ENCODE data around the gene SH3BGRL2.
"Not testable (repeated sequence)": the region's sequence is repeated elsewhere in the genome, so short reads cannot be mapped to it uniquely, and the experiment has no call there.

Gene SH3BGRL2

GRCh38 chr6:79605968-79606764 lies 25.0 kb upstream of the SH3BGRL2 start:
- no peaks in the 10 kb centered on the region for H3K27me3 Mint-ChIP-seq
- H3K4me1 Mint-ChIP-seq: no peaks in the 10 kb centered on the region
- H3K9me3 Mint-ChIP-seq: no peaks in the 10 kb centered on the region
- H3K4me3 Mint-ChIP-seq: no peak overlapping the region
- H3K27ac Mint-ChIP-seq (ENCODE audit: low read depth): no peak overlapping the region
- ATAC-seq (replicated peaks; ENCODE audit: extremely low read depth, poor library complexity, severe bottlenecking): no peak
- DNase-seq (ENCODE audit: low spot score in 2 of 2): no peak
- no peaks in the 10 kb centered on the region for H3K36me3 Mint-ChIP-seq (ENCODE audit: insufficient read depth)

GRCh38 chr6:79607000-79607399 lies 24.1 kb upstream of the SH3BGRL2 start:
- Mint-ChIP-seq H3K9me3 (no peaks in the 10 kb centered on the region), H3K36me3 (ENCODE audit: insufficient read depth) (no peaks in the 10 kb centered on the region), H3K4me3 (no peak overlapping the region), H3K4me1 (no peaks in the 10 kb centered on the region), H3K27me3 (no peaks in the 10 kb centered on the region), H3K27ac (ENCODE audit: low read depth) (no peak overlapping the region)
- DNase-seq (ENCODE audit: low spot score in 2 of 2) (no peak), ATAC-seq (replicated peaks; ENCODE audit: extremely low read depth, poor library complexity, severe bottlenecking) (no peak)

GRCh38 chr6:79608334-79609224 lies 22.6 kb upstream of the SH3BGRL2 start:
- no peaks in the 10 kb centered on the region for H3K36me3 Mint-ChIP-seq (ENCODE audit: insufficient read depth)
- H3K27ac Mint-ChIP-seq (ENCODE audit: low read depth): no peak overlapping the region
- H3K27me3 Mint-ChIP-seq: no peaks in the 10 kb centered on the region
- H3K4me1 Mint-ChIP-seq: no peaks in the 10 kb centered on the region
- no peaks in the 10 kb centered on the region for H3K9me3 Mint-ChIP-seq
- no peak for DNase-seq (ENCODE audit: low spot score in 2 of 2)
- no peak overlapping the region for H3K4me3 Mint-ChIP-seq
- no peak for ATAC-seq (replicated peaks; ENCODE audit: extremely low read depth, poor library complexity, severe bottlenecking)

GRCh38 chr6:79609225-79609595 lies 21.9 kb upstream of the SH3BGRL2 start:
- Mint-ChIP-seq H3K4me1 (no peaks in the 10 kb centered on the region), H3K4me3 (no peak overlapping the region), H3K36me3 (ENCODE audit: insufficient read depth) (no peaks in the 10 kb centered on the region), H3K9me3 (no peaks in the 10 kb centered on the region), H3K27ac (ENCODE audit: low read depth) (no peak overlapping the region), H3K27me3 (peaks cover 6% of the 10 kb centered on the region)
- DNase-seq (ENCODE audit: low spot score in 2 of 2): no peak
- no peak for ATAC-seq (replicated peaks; ENCODE audit: extremely low read depth, poor library complexity, severe bottlenecking)

GRCh38 chr6:79610306-79611009 lies 20.7 kb upstream of the SH3BGRL2 start:
- Mint-ChIP-seq H3K36me3 (ENCODE audit: insufficient read depth) (no peaks in the 10 kb centered on the region), H3K27me3 (peaks cover 8% of the 10 kb centered on the region), H3K4me1 (no peaks in the 10 kb centered on the region), H3K9me3 (no peaks in the 10 kb centered on the region), H3K27ac (ENCODE audit: low read depth) (no peak overlapping the region), H3K4me3 (no peak overlapping the region)
- ATAC-seq (replicated peaks; ENCODE audit: extremely low read depth, poor library complexity, severe bottlenecking) (no peak), DNase-seq (ENCODE audit: low spot score in 2 of 2) (no peak)

- H3K27me3 Mint-ChIP-seq: peaks cover 8% of the 10 kb centered on the region
- no peak for ATAC-seq (replicated peaks; ENCODE audit: extremely low read depth, poor library complexity, severe bottlenecking)
- H3K4me1 Mint-ChIP-seq: no peaks in the 10 kb centered on the region
Measured at GRCh38 chr6:79612457-79612856, 18.7 kb upstream of the SH3BGRL2 start.

GRCh38 chr6:79612918-79613317 lies 18.2 kb upstream of the SH3BGRL2 start:
- DNase-seq (ENCODE audit: low spot score in 2 of 2): no peak
- Mint-ChIP-seq H3K9me3 (no peaks in the 10 kb centered on the region), H3K27me3 (peaks cover 8% of the 10 kb centered on the region), H3K36me3 (ENCODE audit: insufficient read depth) (peaks cover 2% of the 10 kb centered on the region), H3K27ac (ENCODE audit: low read depth) (no peak overlapping the region), H3K4me1 (no peaks in the 10 kb centered on the region), H3K4me3 (no peak overlapping the region)
- no peak for ATAC-seq (replicated peaks; ENCODE audit: extremely low read depth, poor library complexity, severe bottlenecking)

More at GRCh38 chr6:79612457-79612856, 18.7 kb upstream of the SH3BGRL2 start:
- H3K36me3 Mint-ChIP-seq (ENCODE audit: insufficient read depth): peaks cover 2% of the 10 kb centered on the region
- no peak overlapping the region for H3K27ac Mint-ChIP-seq (ENCODE audit: low read depth)
- no peak for DNase-seq (ENCODE audit: low spot score in 2 of 2)
- H3K4me3 Mint-ChIP-seq: no peak overlapping the region
- no peaks in the 10 kb centered on the region for H3K9me3 Mint-ChIP-seq

- Mint-ChIP-seq H3K27me3 (peaks cover 8% of the 10 kb centered on the region), H3K27ac (ENCODE audit: low read depth) (no peak overlapping the region), H3K36me3 (ENCODE audit: insufficient read depth) (peaks cover 2% of the 10 kb centered on the region), H3K4me3 (no peak overlapping the region), H3K9me3 (no peaks in the 10 kb centered on the region), H3K4me1 (no peaks in the 10 kb centered on the region)
- no peak for DNase-seq (ENCODE audit: low spot score in 2 of 2)
- no peak for ATAC-seq (replicated peaks; ENCODE audit: extremely low read depth, poor library complexity, severe bottlenecking)
Measured at GRCh38 chr6:79613912-79614311, 17.2 kb upstream of the SH3BGRL2 start.

GRCh38 chr6:79614326-79615305 lies 16.5 kb upstream of the SH3BGRL2 start:
- peaks cover 2% of the 10 kb centered on the region for H3K36me3 Mint-ChIP-seq (ENCODE audit: insufficient read depth)
- no peak overlapping the region for H3K4me3 Mint-ChIP-seq
- H3K27ac Mint-ChIP-seq (ENCODE audit: low read depth): no peak overlapping the region
- H3K4me1 Mint-ChIP-seq: no peaks in the 10 kb centered on the region
- peaks cover 8% of the 10 kb centered on the region for H3K27me3 Mint-ChIP-seq
- DNase-seq (ENCODE audit: low spot score in 2 of 2): no peak
- ATAC-seq (replicated peaks; ENCODE audit: extremely low read depth, poor library complexity, severe bottlenecking): no peak
- no peaks in the 10 kb centered on the region for H3K9me3 Mint-ChIP-seq

GRCh38 chr6:79617518-79617941 lies 13.6 kb upstream of the SH3BGRL2 start:
- peaks cover 18% of the 10 kb centered on the region for H3K27me3 Mint-ChIP-seq
- H3K4me3 Mint-ChIP-seq: no peak overlapping the region

GRCh38 chr6:79618425-79618824 lies 12.7 kb upstream of the SH3BGRL2 start:
- H3K4me1 Mint-ChIP-seq; ATAC-seq (replicated peaks; ENCODE audit: extremely low read depth, poor library complexity, severe bottlenecking); H3K9me3 Mint-ChIP-seq; DNase-seq (ENCODE audit: low spot score in 2 of 2); H3K36me3 Mint-ChIP-seq (ENCODE audit: insufficient read depth); H3K4me3 Mint-ChIP-seq; H3K27ac Mint-ChIP-seq (ENCODE audit: low read depth): not testable (repeated sequence)
- H3K27me3 Mint-ChIP-seq: peaks cover 18% of the 10 kb centered on the region

More at GRCh38 chr6:79617518-79617941, 13.6 kb upstream of the SH3BGRL2 start:
- Mint-ChIP-seq H3K27ac (ENCODE audit: low read depth) (no peak overlapping the region), H3K36me3 (ENCODE audit: insufficient read depth) (peaks cover 2% of the 10 kb centered on the region), H3K4me1 (no peaks in the 10 kb centered on the region), H3K9me3 (no peaks in the 10 kb centered on the region)
- no peak for DNase-seq (ENCODE audit: low spot score in 2 of 2)
- ATAC-seq (replicated peaks; ENCODE audit: extremely low read depth, poor library complexity, severe bottlenecking): no peak
